NB4 (cell line): ENCODE data around the gene MTMR3.

Experiments
- MYC ChIP-seq: IDR thresholded peaks from 2 replicates; pipeline ENCODE4 v1.6.1; 2011; ENCODE audit warnings: low read depth, low read length
- POLR2A ChIP-seq: IDR thresholded peaks from 2 replicates; pipeline ENCODE4 v1.6.1; 2011; ENCODE audit warnings: mild to moderate bottlenecking; ENCODE audit not compliant: insufficient read length; ENCODE audit errors: extremely low read depth
- TF ChIP-seq, protein P1 (sequence below): IDR thresholded peaks from one replicate; pipeline ENCODE4 v1.5.1; 2012; ENCODE audit warnings: low read depth, low read length
- TF ChIP-seq, protein P2 (sequence below): IDR thresholded peaks from 2 replicates; pipeline ENCODE4 v1.6.1; 2011; ENCODE audit warnings: low read depth, low read length

DNA sequence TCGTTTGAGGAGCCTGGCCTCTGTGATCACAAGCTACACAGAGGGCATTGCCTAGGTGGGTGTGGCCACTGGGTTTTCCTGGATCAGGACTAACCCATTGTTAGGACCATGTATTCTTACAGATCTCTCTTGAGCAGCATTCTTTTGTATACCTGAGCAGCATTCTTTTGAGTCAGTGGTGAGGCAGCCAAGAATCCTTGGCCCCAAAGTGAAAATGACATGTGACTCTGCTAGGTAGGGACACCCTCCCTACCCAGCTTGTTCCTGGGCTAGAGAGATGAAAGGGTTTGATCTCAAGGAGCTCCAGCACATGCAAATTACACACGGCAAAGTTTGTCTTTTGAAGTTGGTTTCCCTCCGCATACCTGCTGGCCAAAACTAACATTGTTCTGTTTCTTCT lies 142.2 kb downstream of the MTMR3 start:
- TF ChIP-seq, protein P1, sequence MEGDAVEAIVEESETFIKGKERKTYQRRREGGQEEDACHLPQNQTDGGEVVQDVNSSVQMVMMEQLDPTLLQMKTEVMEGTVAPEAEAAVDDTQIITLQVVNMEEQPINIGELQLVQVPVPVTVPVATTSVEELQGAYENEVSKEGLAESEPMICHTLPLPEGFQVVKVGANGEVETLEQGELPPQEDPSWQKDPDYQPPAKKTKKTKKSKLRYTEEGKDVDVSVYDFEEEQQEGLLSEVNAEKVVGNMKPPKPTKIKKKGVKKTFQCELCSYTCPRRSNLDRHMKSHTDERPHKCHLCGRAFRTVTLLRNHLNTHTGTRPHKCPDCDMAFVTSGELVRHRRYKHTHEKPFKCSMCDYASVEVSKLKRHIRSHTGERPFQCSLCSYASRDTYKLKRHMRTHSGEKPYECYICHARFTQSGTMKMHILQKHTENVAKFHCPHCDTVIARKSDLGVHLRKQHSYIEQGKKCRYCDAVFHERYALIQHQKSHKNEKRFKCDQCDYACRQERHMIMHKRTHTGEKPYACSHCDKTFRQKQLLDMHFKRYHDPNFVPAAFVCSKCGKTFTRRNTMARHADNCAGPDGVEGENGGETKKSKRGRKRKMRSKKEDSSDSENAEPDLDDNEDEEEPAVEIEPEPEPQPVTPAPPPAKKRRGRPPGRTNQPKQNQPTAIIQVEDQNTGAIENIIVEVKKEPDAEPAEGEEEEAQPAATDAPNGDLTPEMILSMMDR, result no peak
- TF ChIP-seq POLR2A (no peak), MYC (no peak)
- TF ChIP-seq, protein P2, sequence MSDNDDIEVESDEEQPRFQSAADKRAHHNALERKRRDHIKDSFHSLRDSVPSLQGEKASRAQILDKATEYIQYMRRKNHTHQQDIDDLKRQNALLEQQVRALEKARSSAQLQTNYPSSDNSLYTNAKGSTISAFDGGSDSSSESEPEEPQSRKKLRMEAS, result no peak
